GM12878 (cell line): ENCODE data around the gene BBC3. TPM values are rescaled to one million over a fixed set of nuclear protein-coding genes. Genes with fewer than 3 reads are reported as not detected.

Experiments used
- BACH1 ChIP-seq: fragments of 450-650 bp; IDR thresholded peaks from 2 replicates; pipeline ENCODE4 v1.6.1; 2017; ENCODE audit warnings: mild to moderate bottlenecking, borderline replicate concordance
- CBFB ChIP-seq: IDR thresholded peaks from 2 replicates; pipeline ENCODE4 v1.6.1; 2016; ENCODE audit warnings: antibody characterized with exemption, low read depth
- CREM ChIP-seq: IDR thresholded peaks from 2 replicates; pipeline ENCODE4 v1.6.1; 2014; ENCODE audit warnings: antibody characterized with exemption, low read depth
- IRF4 ChIP-seq: IDR thresholded peaks from 2 replicates; pipeline ENCODE4 v1.6.1; 2011; ENCODE audit warnings: low read depth, low read length
- JUNB ChIP-seq: IDR thresholded peaks from 2 replicates; pipeline ENCODE4 v1.6.1; 2016; ENCODE audit warnings: antibody characterized with exemption, mild to moderate bottlenecking
- JUND ChIP-seq: IDR thresholded peaks from 2 replicates; pipeline ENCODE4 v1.6.1; 2012; ENCODE audit warnings: low read depth, mild to moderate bottlenecking, low read length, improper control_type of control experiment, moderate library complexity
- LARP7 ChIP-seq: fragments of 450-650 bp; IDR thresholded peaks from 2 replicates; pipeline ENCODE4 v1.6.1; 2017; ENCODE audit warnings: mild to moderate bottlenecking
- NFYA ChIP-seq: IDR thresholded peaks from 2 replicates; pipeline ENCODE4 v1.6.1; 2011; ENCODE audit warnings: low read depth, mild to moderate bottlenecking, low read length, improper control_type of control experiment, borderline replicate concordance
- PAX8 ChIP-seq: fragments of 450-650 bp; IDR thresholded peaks from 2 replicates; pipeline ENCODE4 v1.6.1; 2017; ENCODE audit warnings: mild to moderate bottlenecking, moderate library complexity
- RB1 ChIP-seq: fragments of 450-650 bp; formaldehyde crosslinking; IDR thresholded peaks from 2 replicates; pipeline ENCODE4 v1.6.1; 2017; ENCODE audit warnings: mild to moderate bottlenecking, borderline replicate concordance
- SIN3A ChIP-seq: IDR thresholded peaks from 2 replicates; pipeline ENCODE4 v1.6.1; 2012; ENCODE audit warnings: low read depth, low read length, improper control_type of control experiment
- YBX1 ChIP-seq: fragments of 450-650 bp; IDR thresholded peaks from 2 replicates; pipeline ENCODE4 v1.6.1; 2016; ENCODE audit warnings: antibody characterized with exemption
- ZZZ3 ChIP-seq: IDR thresholded peaks from 2 replicates; pipeline ENCODE4 v1.6.1; 2011; ENCODE audit warnings: low read depth; ENCODE audit not compliant: control insufficient read depth, insufficient read length
- polyA plus RNA-seq, 11 experiments: library from polyadenylated mRNA; depleted of rRNA in 4 of 11; unstranded in 6 of 11; stranded (reverse) in 5 of 11; fragments of >200 nt; fragmentation: Nextera tagmentation in 4 of 11; fragmentation: Illumina TruSeq in 1 of 11; extraction: Ambion mirVana in 4 of 11; extraction: Trizol in 1 of 11; gene quantifications; 1 replicate in 1 of 11; 2 replicates in 10 of 11; pipeline versions ENCODE4 v1.2.1 to v1.2.3, GENCODE V29; 2011 to 2016; ENCODE audit warnings: inconsistent platforms in 2 of 11, missing spikeins in 2 of 11, low read depth in 1 of 11
- total RNA-seq, 4 experiments: library from RNA; depleted of rRNA in 3 of 4; stranded (reverse); fragments of >200 nt in 3 of 4; fragmentation: Illumina TruSeq in 1 of 4; extraction: Trizol in 1 of 4; gene quantifications; 2 replicates each; pipeline versions ENCODE4 v1.2.1 to v1.2.3, GENCODE V29; 2013 to 2021
- TF ChIP-seq, protein P1 (sequence below): fragments of 450-650 bp; formaldehyde crosslinking; IDR thresholded peaks from 2 replicates; pipeline ENCODE4 v1.4.0; 2022; ENCODE audit warnings: mild to moderate bottlenecking, moderate library complexity
- TF ChIP-seq, protein P2 (sequence below): IDR thresholded peaks from 2 replicates; pipeline ENCODE4 v1.6.1; 2012; ENCODE audit warnings: low read depth, low read length, improper control_type of control experiment
- TF ChIP-seq, protein P3 (sequence below): fragments of 450-650 bp; IDR thresholded peaks from 2 replicates; pipeline ENCODE4 v1.6.1; 2016; ENCODE audit warnings: mild to moderate bottlenecking
- TF ChIP-seq, protein P4 (sequence below): fragments of 150-350 bp; IDR thresholded peaks from 2 replicates; pipeline ENCODE4 v1.6.1; 2014; ENCODE audit warnings: mild to moderate bottlenecking, low read depth, low read length
- TF ChIP-seq, protein P5 (sequence below): fragments of 450-650 bp; IDR thresholded peaks from 2 replicates; pipeline ENCODE4 v1.6.1; 2018; ENCODE audit warnings: borderline replicate concordance, mild to moderate bottlenecking; ENCODE audit not compliant: partially characterized antibody
- TF ChIP-seq, protein P6 (sequence below): IDR thresholded peaks from 2 replicates; pipeline ENCODE4 v1.6.1; 2012; ENCODE audit warnings: low read depth, low read length, improper control_type of control experiment

Gene BBC3
- total and polyA plus RNA-seq, 10 of the 15 experiments (the other 5 are each of a cell fraction or from before 2014, with no cell fraction given): 0.10 to 17.9 (median 7.5) TPM

DNA sequence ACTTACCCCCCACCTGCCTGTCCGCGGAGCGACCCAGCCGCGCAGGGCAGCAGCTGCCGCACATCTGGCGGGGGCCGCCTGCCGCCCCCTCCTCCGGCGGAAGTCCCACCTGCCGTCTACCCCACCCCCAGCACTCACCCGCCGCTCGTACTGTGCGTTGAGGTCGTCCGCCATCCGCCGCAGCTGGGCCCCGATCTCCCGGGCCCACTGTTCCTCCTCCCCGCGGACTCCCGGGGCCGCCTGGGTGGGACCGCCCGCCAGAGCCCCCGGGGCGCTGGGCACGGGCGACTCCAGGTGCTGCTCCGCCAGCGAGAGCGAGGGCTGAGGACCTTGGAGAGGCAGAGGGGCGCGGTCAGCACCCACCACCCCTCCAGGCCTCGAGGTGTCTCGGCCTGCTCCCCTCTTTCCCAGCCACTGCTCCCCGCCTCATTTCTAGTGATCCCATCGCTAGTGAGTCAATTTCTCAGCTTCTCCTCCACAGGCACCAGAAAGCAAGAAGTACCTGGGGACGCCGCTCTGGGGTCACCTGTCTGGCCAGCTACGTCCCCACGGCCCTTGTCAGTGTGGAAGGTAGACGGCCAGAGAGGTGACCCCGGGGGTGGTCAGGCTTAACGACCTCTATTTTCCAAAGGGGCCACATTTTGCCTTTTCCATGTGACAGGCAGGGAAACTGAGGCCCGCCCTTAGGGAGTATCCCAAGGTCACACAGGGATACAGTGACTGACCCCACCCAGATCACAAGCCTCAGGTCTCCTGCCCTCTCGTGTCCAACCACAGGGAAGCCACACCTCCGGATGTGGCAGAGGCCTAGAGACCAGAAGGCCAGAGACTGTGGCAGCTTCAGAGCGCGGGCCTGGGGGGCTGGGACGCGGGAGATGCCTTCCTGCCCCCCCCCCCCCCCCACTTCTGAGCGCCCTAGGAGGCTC lies 4.3 kb downstream of the BBC3 start (continued):
- TF ChIP-seq, protein P1, sequence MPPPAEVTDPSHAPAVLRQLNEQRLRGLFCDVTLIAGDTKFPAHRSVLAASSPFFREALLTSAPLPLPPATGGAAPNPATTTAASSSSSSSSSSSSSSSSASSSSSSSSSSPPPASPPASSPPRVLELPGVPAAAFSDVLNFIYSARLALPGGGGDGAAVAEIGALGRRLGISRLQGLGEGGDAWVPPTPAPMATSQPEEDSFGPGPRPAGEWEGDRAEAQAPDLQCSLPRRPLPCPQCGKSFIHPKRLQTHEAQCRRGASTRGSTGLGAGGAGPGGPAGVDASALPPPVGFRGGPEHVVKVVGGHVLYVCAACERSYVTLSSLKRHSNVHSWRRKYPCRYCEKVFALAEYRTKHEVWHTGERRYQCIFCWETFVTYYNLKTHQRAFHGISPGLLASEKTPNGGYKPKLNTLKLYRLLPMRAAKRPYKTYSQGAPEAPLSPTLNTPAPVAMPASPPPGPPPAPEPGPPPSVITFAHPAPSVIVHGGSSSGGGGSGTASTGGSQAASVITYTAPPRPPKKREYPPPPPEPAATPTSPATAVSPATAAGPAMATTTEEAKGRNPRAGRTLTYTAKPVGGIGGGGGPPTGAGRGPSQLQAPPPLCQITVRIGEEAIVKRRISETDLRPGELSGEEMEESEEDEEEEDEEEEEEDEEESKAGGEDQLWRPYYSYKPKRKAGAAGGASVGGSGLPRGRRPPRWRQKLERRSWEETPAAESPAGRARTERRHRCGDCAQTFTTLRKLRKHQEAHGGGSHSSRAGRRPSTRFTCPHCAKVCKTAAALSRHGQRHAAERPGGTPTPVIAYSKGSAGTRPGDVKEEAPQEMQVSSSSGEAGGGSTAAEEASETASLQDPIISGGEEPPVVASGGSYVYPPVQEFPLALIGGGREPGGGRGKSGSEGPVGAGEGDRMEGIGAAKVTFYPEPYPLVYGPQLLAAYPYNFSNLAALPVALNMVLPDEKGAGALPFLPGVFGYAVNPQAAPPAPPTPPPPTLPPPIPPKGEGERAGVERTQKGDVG (CRISPR knock-in tag): no peak
- TF ChIP-seq CBFB (peak; percentile 79), IRF4 (no peak), YBX1 (no peak), RB1 (no peak), SIN3A (no peak), NFYA (no peak), JUNB (no peak), BACH1 (peak; percentile 73), CREM (no peak), JUND (no peak), PAX8 (no peak), ZZZ3 (no peak), LARP7 (no peak; the same call in 1 of the 2 replicates)
- TF ChIP-seq, protein P2, sequence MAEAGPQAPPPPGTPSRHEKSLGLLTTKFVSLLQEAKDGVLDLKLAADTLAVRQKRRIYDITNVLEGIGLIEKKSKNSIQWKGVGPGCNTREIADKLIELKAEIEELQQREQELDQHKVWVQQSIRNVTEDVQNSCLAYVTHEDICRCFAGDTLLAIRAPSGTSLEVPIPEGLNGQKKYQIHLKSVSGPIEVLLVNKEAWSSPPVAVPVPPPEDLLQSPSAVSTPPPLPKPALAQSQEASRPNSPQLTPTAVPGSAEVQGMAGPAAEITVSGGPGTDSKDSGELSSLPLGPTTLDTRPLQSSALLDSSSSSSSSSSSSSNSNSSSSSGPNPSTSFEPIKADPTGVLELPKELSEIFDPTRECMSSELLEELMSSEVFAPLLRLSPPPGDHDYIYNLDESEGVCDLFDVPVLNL: no peak
- TF ChIP-seq, protein P3, sequence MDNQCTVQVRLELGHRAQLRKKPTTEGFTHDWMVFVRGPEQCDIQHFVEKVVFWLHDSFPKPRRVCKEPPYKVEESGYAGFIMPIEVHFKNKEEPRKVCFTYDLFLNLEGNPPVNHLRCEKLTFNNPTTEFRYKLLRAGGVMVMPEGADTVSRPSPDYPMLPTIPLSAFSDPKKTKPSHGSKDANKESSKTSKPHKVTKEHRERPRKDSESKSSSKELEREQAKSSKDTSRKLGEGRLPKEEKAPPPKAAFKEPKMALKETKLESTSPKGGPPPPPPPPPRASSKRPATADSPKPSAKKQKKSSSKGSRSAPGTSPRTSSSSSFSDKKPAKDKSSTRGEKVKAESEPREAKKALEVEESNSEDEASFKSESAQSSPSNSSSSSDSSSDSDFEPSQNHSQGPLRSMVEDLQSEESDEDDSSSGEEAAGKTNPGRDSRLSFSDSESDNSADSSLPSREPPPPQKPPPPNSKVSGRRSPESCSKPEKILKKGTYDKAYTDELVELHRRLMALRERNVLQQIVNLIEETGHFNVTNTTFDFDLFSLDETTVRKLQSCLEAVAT: peak; percentile 76
- TF ChIP-seq, protein P4, sequence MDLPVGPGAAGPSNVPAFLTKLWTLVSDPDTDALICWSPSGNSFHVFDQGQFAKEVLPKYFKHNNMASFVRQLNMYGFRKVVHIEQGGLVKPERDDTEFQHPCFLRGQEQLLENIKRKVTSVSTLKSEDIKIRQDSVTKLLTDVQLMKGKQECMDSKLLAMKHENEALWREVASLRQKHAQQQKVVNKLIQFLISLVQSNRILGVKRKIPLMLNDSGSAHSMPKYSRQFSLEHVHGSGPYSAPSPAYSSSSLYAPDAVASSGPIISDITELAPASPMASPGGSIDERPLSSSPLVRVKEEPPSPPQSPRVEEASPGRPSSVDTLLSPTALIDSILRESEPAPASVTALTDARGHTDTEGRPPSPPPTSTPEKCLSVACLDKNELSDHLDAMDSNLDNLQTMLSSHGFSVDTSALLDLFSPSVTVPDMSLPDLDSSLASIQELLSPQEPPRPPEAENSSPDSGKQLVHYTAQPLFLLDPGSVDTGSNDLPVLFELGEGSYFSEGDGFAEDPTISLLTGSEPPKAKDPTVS: no peak
- TF ChIP-seq, protein P5, sequence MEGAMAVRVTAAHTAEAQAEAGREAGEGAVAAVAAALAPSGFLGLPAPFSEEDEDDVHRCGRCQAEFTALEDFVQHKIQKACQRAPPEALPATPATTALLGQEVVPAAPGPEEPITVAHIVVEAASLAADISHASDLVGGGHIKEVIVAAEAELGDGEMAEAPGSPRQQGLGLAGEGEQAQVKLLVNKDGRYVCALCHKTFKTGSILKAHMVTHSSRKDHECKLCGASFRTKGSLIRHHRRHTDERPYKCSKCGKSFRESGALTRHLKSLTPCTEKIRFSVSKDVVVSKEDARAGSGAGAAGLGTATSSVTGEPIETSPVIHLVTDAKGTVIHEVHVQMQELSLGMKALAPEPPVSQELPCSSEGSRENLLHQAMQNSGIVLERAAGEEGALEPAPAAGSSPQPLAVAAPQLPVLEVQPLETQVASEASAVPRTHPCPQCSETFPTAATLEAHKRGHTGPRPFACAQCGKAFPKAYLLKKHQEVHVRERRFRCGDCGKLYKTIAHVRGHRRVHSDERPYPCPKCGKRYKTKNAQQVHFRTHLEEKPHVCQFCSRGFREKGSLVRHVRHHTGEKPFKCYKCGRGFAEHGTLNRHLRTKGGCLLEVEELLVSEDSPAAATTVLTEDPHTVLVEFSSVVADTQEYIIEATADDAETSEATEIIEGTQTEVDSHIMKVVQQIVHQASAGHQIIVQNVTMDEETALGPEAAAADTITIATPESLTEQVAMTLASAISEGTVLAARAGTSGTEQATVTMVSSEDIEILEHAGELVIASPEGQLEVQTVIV: no peak
- TF ChIP-seq, protein P6, sequence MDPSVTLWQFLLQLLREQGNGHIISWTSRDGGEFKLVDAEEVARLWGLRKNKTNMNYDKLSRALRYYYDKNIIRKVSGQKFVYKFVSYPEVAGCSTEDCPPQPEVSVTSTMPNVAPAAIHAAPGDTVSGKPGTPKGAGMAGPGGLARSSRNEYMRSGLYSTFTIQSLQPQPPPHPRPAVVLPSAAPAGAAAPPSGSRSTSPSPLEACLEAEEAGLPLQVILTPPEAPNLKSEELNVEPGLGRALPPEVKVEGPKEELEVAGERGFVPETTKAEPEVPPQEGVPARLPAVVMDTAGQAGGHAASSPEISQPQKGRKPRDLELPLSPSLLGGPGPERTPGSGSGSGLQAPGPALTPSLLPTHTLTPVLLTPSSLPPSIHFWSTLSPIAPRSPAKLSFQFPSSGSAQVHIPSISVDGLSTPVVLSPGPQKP: peak; percentile 29; the same call in 1 of the 2 replicates
